ENCODE results near the gene TEF. TPM values are rescaled to one million over a fixed set of nuclear protein-coding genes. Genes with fewer than 3 reads are reported as not detected.

TEF gene
- total RNA-seq, 1 donor from 2014 or later = 13.9 TPM

DNA sequence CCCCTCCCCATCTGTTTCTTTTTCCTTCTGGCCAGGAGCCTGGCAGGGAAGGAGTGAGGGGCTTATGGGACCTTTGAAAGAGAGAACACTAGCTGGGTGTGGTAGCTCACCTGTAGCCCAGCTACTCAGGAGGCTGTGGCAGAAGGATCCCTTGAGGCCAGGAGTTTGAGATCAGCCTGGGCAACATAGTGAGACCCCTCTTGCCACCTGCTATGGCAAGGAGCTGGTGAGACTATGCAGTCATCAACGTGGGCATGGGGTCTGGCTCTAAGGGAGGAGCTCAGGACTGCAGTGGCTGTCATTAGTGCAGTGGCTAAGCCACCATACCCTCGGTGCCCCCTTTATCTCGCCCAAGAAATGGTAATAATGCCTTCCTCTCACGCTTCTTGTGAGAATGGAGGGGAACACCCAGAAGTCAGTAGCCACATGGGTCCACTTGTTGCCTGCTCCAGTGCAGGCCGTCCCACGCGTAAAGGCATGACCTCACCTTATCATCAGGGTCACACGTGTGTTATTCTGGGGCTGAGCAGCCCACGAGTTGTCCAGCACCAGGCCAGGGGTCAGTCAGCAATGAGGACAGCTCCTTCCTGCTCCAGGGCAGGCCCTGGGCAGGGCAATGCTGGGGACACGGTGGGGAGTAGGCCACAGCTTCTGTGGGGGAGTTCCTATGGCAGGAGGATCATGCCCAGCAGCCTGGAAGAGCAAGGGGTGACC, 27.7 kb upstream of the TEF start:
- Mint-ChIP-seq H3K27ac (ENCODE audit: unreplicated experiment) (no peak overlapping the region), H3K36me3 (ENCODE audit: unreplicated experiment) (peaks cover 7% of the 10 kb centered on the region), H3K4me1 (ENCODE audit: low read depth, unreplicated experiment) (peaks cover 3% of the 10 kb centered on the region), H3K9me3 (ENCODE audit: unreplicated experiment) (peaks cover 2% of the 10 kb centered on the region), H3K27me3 (ENCODE audit: unreplicated experiment) (peaks cover under 1% of the 10 kb centered on the region), H3K4me3 (ENCODE audit: unreplicated experiment) (no peak overlapping the region)
- DNase-seq = no peak
- TF ChIP-seq CTCF (IDR thresholded peaks at IDR 0.05; ENCODE audit: partially characterized antibody, unreplicated experiment) = no peak

- H3K4me1 Mint-ChIP-seq (ENCODE audit: low read depth, unreplicated experiment) = peaks cover 9% of the 10 kb centered on the region
- no peak overlapping the region for H3K27ac Mint-ChIP-seq (ENCODE audit: unreplicated experiment)
- peaks cover 5% of the 10 kb centered on the region for H3K9me3 Mint-ChIP-seq (ENCODE audit: unreplicated experiment)
- no peak overlapping the region for H3K4me3 Mint-ChIP-seq (ENCODE audit: unreplicated experiment)
- no peak for DNase-seq
- peaks cover 7% of the 10 kb centered on the region for H3K36me3 Mint-ChIP-seq (ENCODE audit: unreplicated experiment)
- TF ChIP-seq CTCF (IDR thresholded peaks at IDR 0.05; ENCODE audit: partially characterized antibody, unreplicated experiment) = no peak
- peaks cover 4% of the 10 kb centered on the region for H3K27me3 Mint-ChIP-seq (ENCODE audit: unreplicated experiment)
Observed at GRCh38 chr22:41354979-41355378, 26.8 kb upstream of the TEF start.

DNA sequence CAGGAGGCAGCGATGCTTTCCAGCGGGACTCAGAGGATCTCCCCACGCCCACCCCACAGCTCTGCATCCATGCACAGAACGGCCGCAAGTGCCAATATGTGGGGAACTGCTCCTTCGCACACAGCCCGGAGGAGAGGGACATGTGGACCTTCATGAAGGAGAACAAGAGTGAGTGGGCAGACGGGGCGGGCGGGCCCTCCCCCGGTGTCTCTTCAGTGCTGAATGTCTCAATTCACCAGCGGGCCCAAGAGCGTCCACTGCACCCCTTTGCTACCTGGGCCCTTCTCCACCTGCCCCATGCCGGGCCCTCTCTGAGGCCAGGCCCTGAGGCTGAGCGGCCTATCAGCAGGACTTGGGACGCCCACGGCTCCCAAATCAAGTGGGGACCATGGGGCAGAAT, 25.8 kb upstream of the TEF start:
- TF ChIP-seq CTCF (IDR thresholded peaks at IDR 0.05; ENCODE audit: partially characterized antibody, unreplicated experiment) = no peak
- H3K27me3 Mint-ChIP-seq (ENCODE audit: unreplicated experiment) = peaks cover 4% of the 10 kb centered on the region
- no peak overlapping the region for H3K27ac Mint-ChIP-seq (ENCODE audit: unreplicated experiment)
- no peaks in the 10 kb centered on the region for H3K36me3 Mint-ChIP-seq (ENCODE audit: unreplicated experiment)
- peaks cover 5% of the 10 kb centered on the region for H3K9me3 Mint-ChIP-seq (ENCODE audit: unreplicated experiment)
- no peak for DNase-seq
- no peak overlapping the region for H3K4me3 Mint-ChIP-seq (ENCODE audit: unreplicated experiment)
- peaks cover 11% of the 10 kb centered on the region for H3K4me1 Mint-ChIP-seq (ENCODE audit: low read depth, unreplicated experiment)

DNA sequence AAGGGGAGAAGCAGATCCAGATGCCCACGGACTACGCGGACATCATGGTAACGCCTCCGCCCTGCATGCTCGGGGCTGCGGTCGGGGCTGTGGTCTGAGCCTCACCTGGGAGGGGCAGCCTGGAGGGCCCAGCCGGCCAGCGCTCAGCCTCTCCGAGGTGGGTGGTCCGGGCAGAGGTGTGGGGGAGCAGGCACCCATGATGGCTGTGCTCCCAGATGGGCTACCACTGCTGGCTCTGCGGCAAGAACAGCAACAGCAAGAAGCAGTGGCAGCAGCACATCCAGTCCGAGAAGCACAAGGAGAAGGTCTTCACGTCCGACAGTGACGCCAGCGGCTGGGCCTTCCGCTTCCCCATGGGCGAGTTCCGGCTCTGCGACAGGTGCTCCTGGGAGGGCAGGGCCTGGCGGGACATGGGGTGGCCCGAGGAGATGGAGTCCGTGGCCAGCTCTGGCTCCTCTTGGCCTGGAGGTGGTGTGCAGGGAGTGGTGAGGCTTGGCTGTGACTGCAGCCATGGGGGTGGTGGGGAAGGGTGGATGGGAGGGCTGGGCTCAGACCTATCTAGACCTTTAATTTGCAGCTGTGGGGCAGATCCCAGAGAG, 25.2 kb upstream of the TEF start:
- Mint-ChIP-seq H3K27ac (ENCODE audit: unreplicated experiment) (no peak overlapping the region), H3K36me3 (ENCODE audit: unreplicated experiment) (no peaks in the 10 kb centered on the region), H3K27me3 (ENCODE audit: unreplicated experiment) (peaks cover 4% of the 10 kb centered on the region), H3K9me3 (ENCODE audit: unreplicated experiment) (peaks cover 5% of the 10 kb centered on the region), H3K4me1 (ENCODE audit: low read depth, unreplicated experiment) (peaks cover 11% of the 10 kb centered on the region), H3K4me3 (ENCODE audit: unreplicated experiment) (no peak overlapping the region)
- DNase-seq = no peak
- no peak for TF ChIP-seq CTCF (IDR thresholded peaks at IDR 0.05; ENCODE audit: partially characterized antibody, unreplicated experiment)

- peaks cover 5% of the 10 kb centered on the region for H3K9me3 Mint-ChIP-seq (ENCODE audit: unreplicated experiment)
- TF ChIP-seq CTCF (IDR thresholded peaks at IDR 0.05; ENCODE audit: partially characterized antibody, unreplicated experiment) = no peak
Observed at GRCh38 chr22:41357191-41357590, 24.6 kb upstream of the TEF start.

More at GRCh38 chr22:41357191-41357590, 24.6 kb upstream of the TEF start:
- Mint-ChIP-seq H3K4me1 (ENCODE audit: low read depth, unreplicated experiment) (peaks cover 11% of the 10 kb centered on the region), H3K4me3 (ENCODE audit: unreplicated experiment) (no peak overlapping the region), H3K36me3 (ENCODE audit: unreplicated experiment) (no peaks in the 10 kb centered on the region), H3K27ac (ENCODE audit: unreplicated experiment) (no peak overlapping the region), H3K27me3 (ENCODE audit: unreplicated experiment) (peaks cover 4% of the 10 kb centered on the region)
- no peak for DNase-seq

All from glutamatergic neuron (in vitro differentiated cells).